GM21447 (cell line): Measurements from ENCODE around the gene ROCK2.
"Not testable (repeated sequence)": the region's sequence is repeated elsewhere in the genome, so short reads cannot be mapped to it uniquely, and the experiment has no call there.

Experiments
- ATAC-seq: cut with Tn5 transposase; IDR thresholded peaks from one replicate; pipeline ENCODE4 v1.9.1; 2021; ENCODE audit not compliant: unreplicated experiment

Gene ROCK2

DNA sequence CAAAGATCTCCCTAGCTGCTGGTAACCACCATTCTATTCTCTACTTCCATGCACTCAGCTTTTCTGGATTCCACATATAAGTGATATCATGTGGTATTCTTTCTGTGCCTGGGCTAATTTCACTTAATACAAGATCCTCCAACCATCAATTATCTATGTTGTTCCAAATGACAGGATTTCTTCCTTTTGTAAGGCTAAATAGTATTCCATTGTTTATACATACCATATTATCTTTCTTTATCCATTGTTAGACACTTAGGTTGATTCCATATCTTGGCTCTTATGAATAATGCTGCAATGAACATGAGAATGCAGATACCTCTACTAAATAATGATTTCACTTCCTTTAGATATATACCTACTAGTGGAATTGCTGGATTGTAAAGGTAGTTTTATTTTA, 66.2 kb downstream of the ROCK2 start:
- no peak for ATAC-seq

DNA sequence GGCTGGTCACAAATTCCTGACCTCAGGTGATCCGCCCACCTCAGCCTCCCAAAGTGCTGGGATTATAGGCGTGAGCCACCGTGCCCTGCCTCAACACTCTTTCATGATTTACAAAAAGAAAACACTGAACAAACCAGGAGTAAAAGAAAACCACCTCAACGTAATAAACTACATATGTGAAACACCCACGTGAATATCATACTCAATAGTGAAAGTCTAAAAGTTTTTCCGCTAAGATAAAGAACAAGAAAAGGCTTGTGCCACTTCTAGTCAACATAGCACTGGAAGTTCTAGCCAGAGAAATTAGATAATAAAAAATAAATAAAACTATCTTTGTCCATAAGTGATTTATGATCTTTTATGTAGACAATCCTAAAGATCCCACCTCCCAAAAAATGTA, 68.5 kb downstream of the ROCK2 start:
- no peak for ATAC-seq

DNA sequence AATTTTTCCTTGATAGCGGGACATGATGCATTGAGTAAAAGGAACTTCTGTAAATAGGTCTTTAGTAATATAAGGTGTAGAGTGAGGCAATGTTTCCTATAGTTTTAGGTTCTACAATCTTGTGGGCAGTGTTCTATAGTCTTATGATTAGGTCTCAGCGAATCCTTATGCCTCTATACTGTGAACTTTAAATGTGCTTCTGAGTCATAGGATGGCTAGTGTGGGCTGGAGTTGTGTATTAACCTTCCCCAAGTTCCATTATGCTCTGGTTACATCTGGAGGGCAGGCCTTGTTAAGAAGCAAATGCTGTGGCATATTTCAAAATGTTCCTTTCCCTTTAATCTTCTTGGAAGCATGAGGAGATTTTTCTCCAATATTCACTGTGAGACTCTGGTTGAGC, 73.5 kb downstream of the ROCK2 start:
- ATAC-seq, result no peak

DNA sequence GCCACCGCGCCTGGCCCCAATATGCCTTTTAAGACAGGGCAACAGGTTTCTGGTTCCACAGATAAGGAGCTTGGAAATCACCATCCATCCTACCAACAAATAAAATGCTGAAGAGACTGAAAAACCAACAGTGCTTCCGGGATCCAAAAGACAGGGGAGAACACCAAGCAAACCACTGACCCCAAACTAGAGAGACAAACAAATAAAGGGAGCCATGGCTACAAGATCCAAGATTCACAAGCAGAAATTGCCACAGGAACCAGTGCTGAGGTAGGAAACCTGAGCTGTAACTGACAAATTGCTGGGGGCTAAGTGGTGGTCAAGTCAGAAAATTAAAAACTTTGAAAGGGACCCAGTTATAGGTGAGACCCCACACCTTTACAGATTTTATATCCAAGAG, 76.5 kb downstream of the ROCK2 start:
- ATAC-seq, result no peak

DNA sequence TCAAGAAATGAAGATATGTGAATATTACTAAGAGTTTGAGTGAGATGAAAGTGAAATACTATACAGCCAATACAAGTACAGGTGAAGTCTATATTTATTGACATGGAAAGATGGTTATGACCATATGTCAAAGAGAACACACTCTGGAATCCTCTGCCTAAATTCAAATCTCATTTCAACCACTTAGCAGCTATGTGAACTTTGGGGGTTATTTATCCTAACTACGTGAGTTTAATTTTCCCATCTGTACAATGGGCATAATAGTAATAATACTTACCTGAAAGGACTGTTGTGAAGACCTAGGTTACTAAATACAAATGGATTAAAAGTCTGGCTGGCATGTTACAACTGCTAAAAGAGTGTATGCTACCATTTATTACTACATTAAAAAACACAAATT, 79.6 kb downstream of the ROCK2 start:
- no peak for ATAC-seq

DNA sequence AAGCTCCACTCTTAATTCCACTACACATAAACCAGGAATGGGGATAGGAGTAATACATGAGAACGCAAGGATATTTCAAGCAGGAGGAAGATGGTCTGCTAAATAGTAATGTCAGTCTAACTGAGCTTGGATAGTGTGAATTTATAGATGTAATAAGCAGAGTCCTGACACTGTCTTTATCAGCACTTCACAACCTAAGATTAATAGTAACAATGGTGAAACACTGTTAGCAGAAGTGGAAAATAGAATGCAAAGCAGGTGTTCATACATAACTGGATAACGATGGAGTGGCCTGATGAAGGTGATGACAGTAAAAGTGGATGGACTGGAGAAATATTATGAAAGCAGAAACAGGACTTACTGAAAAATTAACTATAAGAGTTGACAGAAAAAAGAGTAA, 80.4 kb downstream of the ROCK2 start:
- ATAC-seq, result no peak

DNA sequence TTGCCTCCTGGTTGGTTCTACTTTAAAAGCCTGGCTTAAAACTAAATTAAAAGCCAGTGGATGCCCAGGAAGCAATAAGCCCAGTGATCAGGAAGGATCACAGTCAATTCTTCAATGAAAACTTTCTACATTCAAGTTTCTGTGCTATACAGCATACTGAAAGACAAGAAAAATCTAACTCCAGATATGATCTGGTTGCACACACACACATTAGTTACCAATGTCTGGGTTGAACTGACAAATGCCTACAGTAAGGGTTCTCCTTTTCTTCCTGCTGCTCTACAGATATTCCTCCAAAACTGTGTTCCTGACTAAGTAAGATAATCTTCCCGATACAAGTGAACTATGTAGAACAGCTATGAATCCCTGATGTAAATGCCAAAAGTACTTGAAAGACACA, 81.3 kb downstream of the ROCK2 start:
- no peak for ATAC-seq

DNA sequence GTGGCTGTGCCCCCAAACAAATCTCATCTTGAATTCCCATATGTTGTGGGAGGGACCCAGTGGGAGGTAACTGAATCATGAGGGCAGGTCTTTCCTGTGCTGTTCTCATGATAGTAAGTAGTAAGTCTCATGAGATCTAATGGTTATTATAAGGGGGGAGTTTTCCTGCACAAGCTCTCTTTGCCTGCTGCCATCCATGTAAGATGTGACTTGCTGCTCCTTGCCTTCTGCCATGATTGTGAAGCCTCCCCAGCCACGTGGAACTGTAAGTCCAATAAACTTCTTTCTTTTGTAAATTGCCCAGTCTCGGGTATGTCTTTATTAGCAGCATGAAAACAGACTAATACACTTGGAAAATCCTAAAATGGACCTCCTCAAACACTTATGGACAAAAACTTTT, 82.0 kb downstream of the ROCK2 start:
- ATAC-seq, result not testable (repeated sequence)

DNA sequence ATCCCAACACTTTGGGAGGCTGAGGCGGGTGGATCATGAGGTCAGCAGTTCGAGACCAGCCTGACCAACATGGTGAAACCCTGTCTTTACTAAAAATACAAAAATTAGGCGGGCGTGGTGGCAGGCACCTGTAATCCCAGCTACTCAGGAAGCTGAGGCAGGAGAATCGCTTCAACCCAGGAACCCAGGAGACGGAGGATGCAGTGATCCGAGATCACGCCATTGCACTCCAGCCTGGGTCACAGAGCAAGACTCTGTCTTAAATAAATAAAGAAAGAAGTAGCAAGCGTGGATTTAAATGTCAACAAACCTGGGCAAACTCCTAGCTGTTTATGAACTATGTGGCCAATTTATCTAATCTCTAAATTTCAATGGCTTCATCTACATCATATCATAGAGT, 82.9 kb downstream of the ROCK2 start:
- not testable (repeated sequence) for ATAC-seq

DNA sequence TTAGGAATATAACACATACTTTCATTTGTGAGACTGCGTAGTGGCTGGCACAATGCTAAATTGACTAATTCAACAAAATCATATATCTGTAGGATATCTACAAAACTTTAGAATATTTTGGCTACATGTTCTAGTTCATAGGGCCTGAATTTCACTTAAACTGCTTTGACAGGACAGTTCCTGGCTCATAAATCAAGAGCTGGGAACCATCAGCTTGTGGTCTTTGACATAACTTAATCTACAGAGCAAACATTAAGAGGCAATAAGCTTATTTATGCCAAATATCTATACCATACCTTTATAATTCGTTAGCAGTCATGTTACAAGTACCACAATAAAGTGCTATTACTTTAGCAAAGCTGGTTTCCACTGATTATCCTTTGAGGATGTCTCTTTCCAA, 83.5 kb downstream of the ROCK2 start:
- no peak for ATAC-seq

DNA sequence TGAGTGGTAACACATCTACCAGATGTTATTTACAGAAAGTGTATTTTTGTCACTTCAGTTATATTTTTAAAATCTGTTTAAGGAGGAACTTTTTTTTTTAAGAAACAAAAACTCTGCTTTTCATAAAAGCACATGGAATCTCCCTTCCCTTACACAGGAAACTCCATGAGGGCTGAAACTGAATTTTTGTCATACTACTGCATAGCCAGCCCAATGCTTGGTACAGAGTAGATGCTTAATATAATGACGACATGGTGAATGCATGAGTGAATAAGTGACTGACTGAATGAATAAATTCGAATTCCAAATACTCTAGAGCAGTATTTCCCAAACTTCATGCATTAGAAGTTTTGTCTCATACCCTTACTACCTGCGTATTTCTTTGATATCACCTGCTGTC, 86.5 kb downstream of the ROCK2 start:
- no peak for ATAC-seq

DNA sequence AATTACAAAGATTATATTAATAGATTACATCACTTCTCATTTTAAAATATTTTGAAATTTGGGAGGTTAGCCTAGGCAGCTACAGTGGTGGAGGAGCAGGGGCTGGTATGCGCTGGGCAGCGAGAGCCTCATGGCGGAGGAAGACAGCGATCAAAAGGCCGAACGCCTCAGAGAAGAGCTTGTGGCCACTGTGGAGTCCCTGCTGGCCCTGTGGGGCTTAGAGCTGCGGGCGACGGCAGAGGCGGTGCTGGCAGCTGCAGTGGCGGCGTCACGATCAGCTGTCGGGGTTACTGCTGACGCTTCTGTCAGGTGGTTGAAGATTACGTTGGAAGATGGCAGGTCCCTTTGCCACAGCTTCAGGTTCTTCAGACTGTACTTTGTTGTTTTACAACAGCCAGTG, 87.4 kb downstream of the ROCK2 start:
- ATAC-seq, result no peak

DNA sequence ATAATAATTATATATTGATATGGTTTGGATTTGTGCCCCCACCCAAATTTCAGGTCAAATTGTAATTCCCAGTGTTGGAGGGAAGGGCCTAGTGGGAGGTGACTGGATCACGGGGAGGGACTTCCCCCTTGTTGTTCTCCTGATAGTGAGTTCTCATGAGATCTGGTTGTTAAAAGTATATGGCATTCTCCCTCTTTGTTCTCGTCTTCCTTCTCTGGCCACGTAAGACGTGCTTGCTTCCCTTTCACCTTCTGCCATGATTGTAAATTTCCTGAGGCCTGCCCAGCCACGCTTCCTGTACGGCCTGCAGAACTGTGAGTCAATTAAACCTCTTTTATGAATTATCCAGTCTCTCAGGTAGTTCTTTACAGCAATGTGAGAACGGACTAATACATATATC, 88.3 kb downstream of the ROCK2 start:
- ATAC-seq, result no peak

DNA sequence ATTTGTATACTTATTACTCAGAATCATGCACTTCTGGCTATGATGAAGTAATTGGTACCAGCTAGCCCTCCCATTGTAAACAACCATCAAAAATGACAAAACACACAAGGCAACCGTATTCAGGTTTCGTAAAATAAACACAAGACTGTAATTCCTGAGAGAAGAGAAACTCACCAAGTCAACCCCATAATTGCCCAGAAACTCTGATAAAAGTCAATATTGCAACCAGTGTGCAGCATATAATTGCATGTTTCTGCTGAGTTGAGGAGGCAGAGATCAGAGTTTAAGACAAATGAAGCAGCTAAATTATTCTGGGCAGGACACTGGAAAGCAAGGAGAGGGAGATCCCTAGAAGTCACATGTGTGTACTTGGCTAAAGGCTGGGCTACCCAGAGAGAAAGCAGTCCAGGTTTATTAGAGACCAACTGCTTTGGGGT, 90.3 kb downstream of the ROCK2 start:
- ATAC-seq, result no peak

DNA sequence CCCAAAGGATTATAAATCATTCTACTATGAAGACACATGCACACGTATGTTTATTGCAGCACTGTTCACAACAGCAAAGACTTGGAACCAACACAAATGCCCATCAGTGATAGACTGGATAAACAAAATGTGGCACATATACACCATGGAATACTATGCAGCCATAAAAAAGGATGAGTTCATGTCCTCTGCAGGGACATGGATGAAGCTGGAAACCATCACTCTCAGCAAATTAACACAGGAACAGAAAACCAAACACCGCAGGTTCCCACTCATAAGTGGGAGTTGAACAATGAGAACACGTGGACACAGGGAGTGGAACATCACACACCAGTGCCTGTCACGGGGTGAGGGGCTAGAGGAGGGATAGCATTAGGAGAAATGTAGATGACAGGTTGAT, 92.0 kb downstream of the ROCK2 start:
- ATAC-seq, result not testable (repeated sequence)

DNA sequence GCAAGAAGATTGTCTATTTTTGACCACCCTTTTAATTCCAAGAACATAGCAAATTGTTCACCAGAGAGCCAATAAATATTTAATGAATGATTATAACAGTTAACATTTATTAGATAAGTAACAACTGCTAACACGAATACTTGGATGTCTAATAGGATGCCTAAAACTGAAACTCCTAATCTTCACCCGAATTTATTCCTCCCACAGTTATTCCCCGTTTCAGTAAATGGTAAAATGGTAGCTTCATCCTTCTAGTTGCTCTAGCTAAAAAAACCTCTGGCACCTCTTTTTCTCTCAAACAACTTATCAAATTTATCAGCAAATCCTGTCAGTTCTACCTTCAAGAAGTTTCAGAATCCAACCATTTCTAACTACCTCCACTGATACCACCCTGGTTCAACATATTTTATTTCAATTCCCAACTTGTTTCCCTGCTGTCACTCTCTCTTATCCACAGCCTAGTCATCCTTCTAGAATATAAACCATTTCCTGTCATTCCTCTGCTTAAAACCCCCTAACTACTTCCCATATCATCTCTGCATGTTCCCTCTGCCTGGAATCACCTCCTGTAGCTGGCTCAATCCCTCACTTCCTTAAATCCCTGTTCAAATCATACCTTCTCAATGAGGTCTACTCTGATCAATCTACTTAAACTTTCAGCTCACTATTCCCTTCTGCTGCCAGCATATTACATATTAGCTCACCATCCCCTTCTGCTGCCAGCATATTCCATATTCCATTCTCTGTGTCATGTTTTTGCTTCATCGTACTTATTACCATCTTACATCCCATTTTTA, 93.8 kb downstream of the ROCK2 start:
- no peak for ATAC-seq

DNA sequence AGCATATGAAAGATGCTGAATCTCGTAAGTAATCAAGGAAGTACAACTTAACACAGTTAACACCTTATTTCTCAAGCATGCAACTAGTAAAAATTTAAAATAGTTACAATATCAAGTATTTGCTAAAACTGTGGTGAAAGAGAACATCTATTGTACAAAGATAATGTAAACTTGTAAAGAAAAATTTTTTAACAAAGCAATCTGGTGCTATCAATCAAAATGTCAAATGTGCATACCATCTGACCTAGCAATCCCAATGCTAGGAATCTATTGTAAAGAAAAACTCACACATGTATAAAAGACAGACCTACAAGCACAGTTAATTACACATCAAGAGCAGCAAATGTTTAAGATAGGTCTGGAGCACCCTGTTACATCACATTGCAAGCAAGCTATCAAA, 99.1 kb downstream of the ROCK2 start:
- no peak for ATAC-seq

DNA sequence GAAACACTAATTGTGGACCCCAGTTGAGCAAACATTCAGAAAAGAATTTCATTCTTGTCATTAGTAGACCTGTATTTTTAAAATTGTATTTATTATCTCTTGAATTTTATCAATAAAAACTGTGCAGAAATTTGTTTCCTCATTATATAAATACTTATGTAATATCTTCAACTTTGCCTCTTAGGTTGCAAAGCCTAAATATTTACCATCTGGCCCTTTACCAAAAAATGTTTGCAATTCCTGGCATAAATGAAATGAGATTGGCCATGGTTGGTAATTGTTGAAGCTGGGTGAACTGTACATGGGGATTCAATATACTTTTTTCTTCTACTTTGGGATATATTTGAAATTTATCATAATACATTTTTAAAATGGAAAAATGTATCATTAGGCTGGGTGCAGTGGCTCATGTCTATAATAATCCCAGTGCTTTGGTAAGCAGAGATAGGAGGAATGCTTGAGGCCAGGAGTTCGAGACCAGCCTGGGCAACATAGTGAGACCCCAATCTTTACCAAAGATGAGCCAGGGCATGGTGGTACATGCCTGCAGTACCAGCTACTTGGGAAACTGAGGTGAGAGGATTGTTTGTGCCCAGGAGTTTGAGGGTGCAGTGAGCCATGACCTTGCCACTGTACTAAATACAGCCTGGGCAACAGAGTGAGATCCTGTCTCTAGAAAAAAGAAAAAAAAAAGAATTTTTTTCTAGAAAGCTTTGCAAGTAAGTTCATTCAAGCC, 100.2 kb downstream of the ROCK2 start:
- ATAC-seq, result no peak

DNA sequence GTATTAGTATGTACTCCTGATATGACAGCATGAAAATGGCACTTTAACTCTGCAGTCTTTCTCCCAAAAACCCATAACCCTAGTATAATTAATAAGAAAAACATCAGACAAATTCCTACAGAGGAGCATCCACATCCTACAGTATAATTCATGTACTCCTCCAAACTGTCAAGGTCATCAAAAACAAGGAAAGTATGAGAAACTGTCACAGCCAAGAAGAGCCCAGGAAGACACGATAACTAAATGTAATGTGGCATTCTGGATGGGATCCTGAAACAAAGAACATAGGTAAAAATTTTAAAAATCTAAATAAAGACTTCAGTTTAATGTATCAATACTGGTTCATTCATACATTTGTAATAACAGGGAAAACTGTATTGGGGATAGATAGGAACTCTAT, 100.9 kb downstream of the ROCK2 start:
- no peak for ATAC-seq

DNA sequence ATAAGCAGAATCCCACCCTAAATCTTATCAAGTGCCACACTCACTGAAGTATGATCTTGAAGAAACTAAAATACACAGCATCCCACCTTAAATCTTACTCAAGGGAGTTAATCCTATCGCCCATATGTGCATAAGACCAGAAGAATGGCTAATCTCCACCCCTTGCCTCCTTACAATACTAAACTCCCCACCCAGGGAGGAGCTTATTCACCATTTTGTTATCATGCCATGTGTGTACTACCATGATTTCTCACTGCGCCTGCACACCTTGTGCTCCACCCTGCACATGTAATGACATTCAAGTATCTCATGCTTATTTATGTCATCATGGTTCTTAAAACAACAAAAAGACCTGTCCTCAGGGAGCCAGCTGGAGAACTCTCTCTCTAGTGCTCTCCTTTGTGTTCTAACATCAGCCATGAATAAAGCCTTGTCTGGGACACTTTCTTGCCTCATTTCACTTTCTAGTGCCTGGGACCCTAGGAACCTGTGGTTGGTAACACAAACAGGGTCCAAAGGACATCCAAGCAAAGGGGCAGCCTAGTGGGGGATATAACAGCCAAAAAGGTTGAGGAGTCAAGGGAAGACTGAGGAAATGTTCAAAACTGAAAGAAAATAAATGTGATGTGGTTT, 101.8 kb downstream of the ROCK2 start:
- ATAC-seq, result no peak

DNA sequence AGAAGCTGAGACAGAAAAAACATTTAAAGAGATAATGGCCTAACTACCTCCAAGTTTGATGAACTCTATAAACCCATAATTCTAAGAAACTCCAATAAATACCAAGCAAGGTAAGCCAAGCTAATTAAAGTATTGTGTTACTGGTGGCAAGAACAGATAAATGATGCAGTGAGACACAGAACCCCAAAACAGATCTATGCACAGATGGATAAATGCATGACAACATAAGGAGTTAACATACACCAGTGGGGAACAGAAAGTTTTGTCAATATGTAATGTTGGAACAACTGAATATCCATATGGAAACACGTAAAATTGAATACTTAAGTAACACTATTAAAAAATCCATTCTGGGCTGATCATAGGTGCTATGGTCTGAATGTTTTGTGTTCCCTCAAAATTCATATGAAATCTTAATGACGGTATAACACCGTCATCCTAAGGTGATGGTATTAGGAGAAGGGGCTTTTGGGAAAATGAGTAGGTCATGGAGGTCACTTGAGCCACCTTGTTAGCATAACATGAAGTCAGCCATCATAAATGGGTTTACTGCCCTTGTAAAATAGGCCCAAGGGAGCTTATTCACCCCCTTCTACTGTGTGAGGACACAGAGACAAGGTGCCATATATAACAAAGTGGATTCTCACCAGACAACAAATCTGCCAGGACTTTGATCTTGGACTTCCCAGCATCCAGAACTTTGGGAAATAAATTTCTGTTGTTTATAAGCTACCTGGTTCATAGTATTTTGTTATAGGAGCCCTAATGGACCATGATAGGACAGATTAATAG, 102.8 kb downstream of the ROCK2 start:
- ATAC-seq, result no peak
